Endothelial cell (in vitro differentiated cells): ENCODE measurements around the gene TMEM245. TPM values are rescaled to one million over a fixed set of nuclear protein-coding genes. Genes with fewer than 3 reads are reported as not detected.
A peak's percentile ranks its signal among the peaks of the same experiment; 100 is the strongest.

Source experiments
- DNase-seq: peaks from one replicate; pipeline ENCODE4 v3.0.0; 2021; ENCODE audit warnings: low spot score
- H3K27ac Mint-ChIP-seq: one replicate; pipeline ENCODE4 v1.8.0; 2021; ENCODE audit warnings: mixed read lengths, inconsistent platforms; ENCODE audit not compliant: unreplicated experiment
- H3K27me3 Mint-ChIP-seq: one replicate; pipeline ENCODE4 v1.8.0; 2021; ENCODE audit warnings: mild to moderate bottlenecking, moderate library complexity, mixed read lengths, inconsistent platforms; ENCODE audit not compliant: unreplicated experiment
- H3K36me3 Mint-ChIP-seq: one replicate; pipeline ENCODE4 v1.8.0; 2021; ENCODE audit warnings: mild to moderate bottlenecking, low read depth, mixed read lengths, inconsistent platforms; ENCODE audit not compliant: unreplicated experiment
- H3K4me1 Mint-ChIP-seq: one replicate; pipeline ENCODE4 v1.8.0; 2021; ENCODE audit warnings: mild to moderate bottlenecking, mixed read lengths, inconsistent platforms; ENCODE audit not compliant: unreplicated experiment
- H3K4me3 Mint-ChIP-seq: one replicate; pipeline ENCODE4 v1.8.0; 2021; ENCODE audit warnings: mild to moderate bottlenecking, mixed read lengths, inconsistent platforms; ENCODE audit not compliant: unreplicated experiment
- H3K9me3 Mint-ChIP-seq: one replicate; pipeline ENCODE4 v1.8.0; 2021; ENCODE audit warnings: mixed read lengths, inconsistent platforms; ENCODE audit not compliant: unreplicated experiment
- total RNA-seq: library from RNA; stranded (reverse); fragmentation: NEBNext Ultra II Directional; extraction: Animal tissue kit (Norgen Biotek cat#: 25700); gene quantifications from one replicate; pipeline ENCODE4 v1.2.1, GENCODE V29; 2021; ENCODE audit not compliant: unreplicated experiment
- TF ChIP-seq, protein P1 (sequence below): fragments of 200-600 bp; sonication (generic); IDR thresholded peaks from one replicate; pipeline ENCODE4 v1.5.0; 2021; ENCODE audit warnings: antibody characterized with exemption; ENCODE audit not compliant: unreplicated experiment

Gene TMEM245
- total RNA-seq, 1 donor from 2014 or later = 32.6 TPM

DNA sequence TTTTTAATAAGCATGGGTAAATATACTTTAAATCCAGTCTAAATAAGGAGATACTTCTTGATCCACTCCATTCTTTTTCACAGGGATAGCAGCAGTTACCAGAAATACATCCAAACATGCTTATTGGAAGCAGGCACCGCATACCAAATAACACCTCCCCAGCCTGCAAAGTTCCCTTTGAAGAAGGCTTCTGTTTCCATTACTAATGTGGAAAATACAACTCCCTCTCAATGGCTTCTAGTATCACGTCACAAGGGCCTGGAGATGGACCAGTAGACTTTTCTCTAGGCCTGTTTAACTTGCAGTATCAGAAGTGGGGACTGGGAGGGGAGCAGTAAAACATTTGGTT, 20.8 kb downstream of the TMEM245 start:
- Mint-ChIP-seq H3K27me3 (peaks cover 2% of the 10 kb centered on the region), H3K4me3 (no peak overlapping the region), H3K27ac (peak overlapping the region; percentile 44), H3K9me3 (no peaks in the 10 kb centered on the region), H3K4me1 (peaks cover 26% of the 10 kb centered on the region), H3K36me3 (peaks cover 10% of the 10 kb centered on the region)
- no peak for DNase-seq
- TF ChIP-seq, protein P1, sequence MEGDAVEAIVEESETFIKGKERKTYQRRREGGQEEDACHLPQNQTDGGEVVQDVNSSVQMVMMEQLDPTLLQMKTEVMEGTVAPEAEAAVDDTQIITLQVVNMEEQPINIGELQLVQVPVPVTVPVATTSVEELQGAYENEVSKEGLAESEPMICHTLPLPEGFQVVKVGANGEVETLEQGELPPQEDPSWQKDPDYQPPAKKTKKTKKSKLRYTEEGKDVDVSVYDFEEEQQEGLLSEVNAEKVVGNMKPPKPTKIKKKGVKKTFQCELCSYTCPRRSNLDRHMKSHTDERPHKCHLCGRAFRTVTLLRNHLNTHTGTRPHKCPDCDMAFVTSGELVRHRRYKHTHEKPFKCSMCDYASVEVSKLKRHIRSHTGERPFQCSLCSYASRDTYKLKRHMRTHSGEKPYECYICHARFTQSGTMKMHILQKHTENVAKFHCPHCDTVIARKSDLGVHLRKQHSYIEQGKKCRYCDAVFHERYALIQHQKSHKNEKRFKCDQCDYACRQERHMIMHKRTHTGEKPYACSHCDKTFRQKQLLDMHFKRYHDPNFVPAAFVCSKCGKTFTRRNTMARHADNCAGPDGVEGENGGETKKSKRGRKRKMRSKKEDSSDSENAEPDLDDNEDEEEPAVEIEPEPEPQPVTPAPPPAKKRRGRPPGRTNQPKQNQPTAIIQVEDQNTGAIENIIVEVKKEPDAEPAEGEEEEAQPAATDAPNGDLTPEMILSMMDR = no peak

DNA sequence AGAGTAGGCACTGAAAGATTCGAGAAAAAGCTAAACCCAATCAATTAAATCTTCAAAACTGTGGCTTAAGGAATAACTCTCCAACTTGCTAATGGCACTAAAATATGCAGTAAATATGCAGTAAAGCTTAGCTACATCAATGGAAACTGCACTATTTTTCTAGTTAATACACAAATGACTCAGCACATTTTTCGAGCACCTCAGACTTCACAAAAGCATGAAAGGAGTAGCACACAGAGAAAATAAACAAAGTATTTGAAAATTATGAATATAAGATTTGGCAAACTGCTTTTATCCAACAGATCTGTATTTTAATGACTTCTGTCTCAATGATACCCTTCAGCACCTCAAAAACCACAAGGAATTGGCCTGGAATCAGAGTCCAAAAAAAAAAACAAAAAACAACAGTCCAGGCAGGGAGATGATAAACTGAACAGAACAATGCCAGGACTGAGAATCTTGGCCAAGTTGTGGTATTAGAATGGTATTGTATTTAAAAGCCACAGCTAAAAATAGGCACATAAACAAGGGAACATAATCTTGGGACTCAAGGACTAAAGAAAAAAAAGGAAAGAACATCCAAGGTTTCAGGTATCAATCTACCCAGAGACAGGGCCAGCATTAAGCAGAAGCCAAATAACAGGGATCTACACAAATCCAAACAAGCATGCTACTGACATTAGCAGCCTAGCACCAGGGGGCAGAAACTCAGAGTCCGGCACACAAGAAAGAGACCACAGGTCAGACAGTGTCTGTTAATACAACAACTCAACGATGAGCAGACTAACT, 21.4 kb downstream of the TMEM245 start:
- Mint-ChIP-seq H3K36me3 (peaks cover 7% of the 10 kb centered on the region), H3K4me3 (no peak overlapping the region), H3K27ac (peak overlapping the region; percentile 44), H3K27me3 (no peaks in the 10 kb centered on the region), H3K4me1 (peaks cover 26% of the 10 kb centered on the region), H3K9me3 (no peaks in the 10 kb centered on the region)
- DNase-seq = peak; percentile 19
- TF ChIP-seq, protein P1 = no peak

DNA sequence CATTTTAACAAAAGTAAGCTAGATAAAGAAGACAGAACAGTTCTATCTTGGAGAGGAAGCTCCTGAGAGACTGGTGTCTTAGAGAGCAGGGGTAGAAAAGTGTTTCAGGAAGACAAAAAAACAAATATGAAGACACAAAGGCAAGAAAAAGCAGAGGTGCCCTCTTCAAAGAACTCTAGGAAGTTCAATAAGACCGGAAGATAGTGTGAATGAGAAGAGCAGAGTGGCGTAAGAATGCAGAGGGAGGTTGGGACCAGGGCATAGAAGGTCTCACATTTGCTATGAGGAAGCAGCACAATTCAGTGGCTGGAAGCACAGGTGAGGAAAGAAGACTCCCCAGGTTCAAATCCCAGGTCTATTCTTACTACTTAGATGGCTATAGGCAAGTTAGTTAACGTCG, 22.6 kb downstream of the TMEM245 start:
- no peak for DNase-seq
- Mint-ChIP-seq H3K27ac (no peak overlapping the region), H3K9me3 (no peaks in the 10 kb centered on the region), H3K27me3 (no peaks in the 10 kb centered on the region), H3K4me1 (peaks cover 22% of the 10 kb centered on the region), H3K36me3 (no peaks in the 10 kb centered on the region), H3K4me3 (no peak overlapping the region)
- TF ChIP-seq, protein P1 = no peak

DNA sequence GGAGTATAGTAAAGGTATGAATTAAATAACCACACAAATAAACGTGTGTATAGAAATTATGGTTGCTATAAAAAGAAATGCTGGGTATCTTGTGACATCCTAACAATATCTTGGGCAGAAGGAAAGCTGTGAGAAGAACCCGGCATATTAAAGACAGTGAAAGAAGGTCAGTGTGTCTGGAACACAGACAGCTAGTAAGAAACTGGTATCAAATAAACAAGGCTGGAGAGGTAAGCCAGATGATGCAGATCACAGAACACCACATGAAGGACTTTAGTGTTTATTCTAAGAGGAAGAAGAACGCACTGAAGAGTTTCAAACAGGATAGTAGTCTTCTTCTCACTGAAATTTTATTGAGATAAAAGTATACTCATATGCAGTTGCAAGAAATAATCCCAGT, 24.4 kb downstream of the TMEM245 start:
- no peak for DNase-seq
- H3K4me1 Mint-ChIP-seq = peaks cover 16% of the 10 kb centered on the region
- TF ChIP-seq, protein P1 = no peak
- no peaks in the 10 kb centered on the region for H3K36me3 Mint-ChIP-seq
- no peaks in the 10 kb centered on the region for H3K27me3 Mint-ChIP-seq
- no peak overlapping the region for H3K27ac Mint-ChIP-seq
- H3K4me3 Mint-ChIP-seq = no peak overlapping the region
- H3K9me3 Mint-ChIP-seq = no peaks in the 10 kb centered on the region

DNA sequence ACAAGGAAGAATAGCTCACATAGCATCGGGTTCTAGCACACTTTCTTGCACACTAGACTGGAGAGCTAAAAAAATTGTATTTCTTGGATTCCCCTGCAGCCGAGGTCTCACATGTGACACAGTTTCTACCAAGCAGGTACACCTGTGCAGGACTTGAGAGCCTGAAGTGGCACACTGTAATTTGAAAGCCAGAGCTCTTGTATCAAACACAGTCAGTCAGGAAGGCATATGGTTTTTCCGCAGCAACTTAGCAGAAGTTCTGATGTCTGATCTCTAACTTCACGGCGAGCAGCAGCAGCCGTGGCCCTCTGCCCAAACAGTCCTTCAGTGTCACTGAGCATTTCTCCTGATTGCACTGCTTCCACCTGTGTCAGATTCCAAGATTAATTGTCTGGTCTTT, 25.5 kb downstream of the TMEM245 start:
- TF ChIP-seq, protein P1 = no peak
- H3K4me1 Mint-ChIP-seq = peaks cover 16% of the 10 kb centered on the region
- no peaks in the 10 kb centered on the region for H3K36me3 Mint-ChIP-seq
- H3K27me3 Mint-ChIP-seq = no peaks in the 10 kb centered on the region
- DNase-seq = no peak
- H3K27ac Mint-ChIP-seq = no peak overlapping the region
- H3K4me3 Mint-ChIP-seq = no peak overlapping the region
- H3K9me3 Mint-ChIP-seq = no peaks in the 10 kb centered on the region
